Peyer's patch (tissue), 4 donors: ENCODE results near the gene BCCIP.

Experiments
- CTCF ChIP-seq, 6 experiments: fragments of 450-650 bp in 4 of 6; fragments of 200-600 bp in 2 of 6; sonication (generic) in 1 of 6; IDR thresholded peaks; one replicate each; pipeline ENCODE4 v1.5.1; 2017 to 2019; ENCODE audit warnings: antibody characterized with exemption in 6 of 6, mild to moderate bottlenecking in 3 of 6, moderate library complexity in 1 of 6
- POLR2A ChIP-seq, 2 donors: fragments of 450-650 bp; IDR thresholded peaks; one replicate each; pipeline ENCODE4 v1.5.1; 2017; ENCODE audit warnings: antibody characterized with exemption in 2 of 2, mild to moderate bottlenecking in 2 of 2, moderate library complexity in 2 of 2

- TF ChIP-seq POLR2A (IDR thresholded peaks at IDR 0.05) (peak in 1 of 2 donors; percentile 1), CTCF (IDR thresholded peaks at IDR 0.05) (no peak)
These were observed 411 bp downstream of the BCCIP start for GRCh38 chr10:125823663-125824251.
